ENCODE results near the gene SDK1. TPM values are rescaled to one million over a fixed set of nuclear protein-coding genes. Genes with fewer than 3 reads are reported as not detected.
A peak's percentile ranks its signal among the peaks of the same experiment; 100 is the strongest.

SDK1 gene
- total RNA-seq, 3 donors from 2014 or later (not counting 1 experiment from before 2014, with no cell fraction given), result 0.05 to 0.11 TPM; not detected in 1

DNA sequence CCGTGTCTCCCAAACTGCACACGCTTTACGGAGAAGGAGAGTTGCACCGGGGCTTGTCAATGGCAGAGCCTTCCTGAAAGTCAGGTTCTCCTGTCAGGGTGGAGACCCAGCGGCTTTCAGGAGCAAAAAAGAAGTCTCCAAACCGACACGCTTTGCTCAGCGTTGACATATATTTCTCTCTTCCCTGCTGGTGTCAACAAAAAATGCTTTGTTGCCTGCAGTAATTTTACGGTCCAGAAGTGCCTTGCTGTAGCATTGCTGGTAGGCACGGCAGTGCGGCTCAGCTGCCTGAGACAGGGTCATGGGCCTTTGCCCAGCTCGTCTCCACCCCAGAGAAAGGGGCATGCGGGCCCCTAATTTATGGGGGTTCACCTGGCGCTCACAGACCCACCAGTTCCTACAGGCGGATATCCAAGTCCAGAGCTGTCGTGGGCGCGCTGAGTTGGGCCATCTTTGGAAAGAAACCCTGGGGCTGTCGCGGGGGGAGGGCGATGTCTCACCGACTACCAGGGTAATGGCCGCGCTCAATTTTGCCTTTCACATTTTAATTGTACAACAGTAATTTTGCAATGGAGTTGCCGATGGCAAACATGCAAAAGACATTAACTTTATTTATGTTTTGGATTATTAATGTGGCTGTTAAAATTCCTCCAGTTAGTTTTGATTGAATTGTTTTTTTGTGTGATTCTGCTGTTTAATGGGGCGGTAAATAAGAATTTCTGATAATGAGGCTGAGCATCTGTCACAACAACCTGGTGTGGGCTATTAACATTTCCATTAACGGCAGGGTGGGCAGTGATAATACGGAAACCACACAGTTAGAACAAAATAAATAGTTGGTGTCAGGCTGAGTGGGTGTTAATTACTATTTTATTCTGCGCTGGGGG, 902.8 kb downstream of the SDK1 start:
- Mint-ChIP-seq H3K36me3 (no peaks in the 10 kb centered on the region), H3K4me1 (peaks cover 6 to 16% of the 10 kb centered on the region in 2 donors), H3K27me3 (ENCODE audit: low read depth in 2 of 2) (no peaks in the 10 kb centered on the region), H3K9me3 (no peaks in the 10 kb centered on the region), H3K27ac (peak overlapping the region; percentile 57 to 90), H3K4me3 (peak overlapping the region; percentile 76)
- ATAC-seq, result no peak
- no peak for DNase-seq
- Histone ChIP-seq H3K36me3 (ENCODE audit: control insufficient read depth, insufficient read depth, low read length) (no peaks in the 10 kb centered on the region), H3K27me3 (ENCODE audit: control insufficient read depth, insufficient read depth, low read length) (no peaks in the 10 kb centered on the region), H3K9me3 (ENCODE audit: control insufficient read depth, insufficient read depth, low read length) (no peaks in the 10 kb centered on the region), H3K4me1 (ENCODE audit: control insufficient read depth, insufficient read depth, low read length) (no peaks in the 10 kb centered on the region), H3K4me3 (ENCODE audit: low read length) (no peak overlapping the region), H3K27ac (ENCODE audit: low read length) (no peak overlapping the region)
- 91% methylated on average over 29 of the region's 29 CpGs for WGBS (ENCODE audit: insufficient coverage)
- TF ChIP-seq, protein P1, sequence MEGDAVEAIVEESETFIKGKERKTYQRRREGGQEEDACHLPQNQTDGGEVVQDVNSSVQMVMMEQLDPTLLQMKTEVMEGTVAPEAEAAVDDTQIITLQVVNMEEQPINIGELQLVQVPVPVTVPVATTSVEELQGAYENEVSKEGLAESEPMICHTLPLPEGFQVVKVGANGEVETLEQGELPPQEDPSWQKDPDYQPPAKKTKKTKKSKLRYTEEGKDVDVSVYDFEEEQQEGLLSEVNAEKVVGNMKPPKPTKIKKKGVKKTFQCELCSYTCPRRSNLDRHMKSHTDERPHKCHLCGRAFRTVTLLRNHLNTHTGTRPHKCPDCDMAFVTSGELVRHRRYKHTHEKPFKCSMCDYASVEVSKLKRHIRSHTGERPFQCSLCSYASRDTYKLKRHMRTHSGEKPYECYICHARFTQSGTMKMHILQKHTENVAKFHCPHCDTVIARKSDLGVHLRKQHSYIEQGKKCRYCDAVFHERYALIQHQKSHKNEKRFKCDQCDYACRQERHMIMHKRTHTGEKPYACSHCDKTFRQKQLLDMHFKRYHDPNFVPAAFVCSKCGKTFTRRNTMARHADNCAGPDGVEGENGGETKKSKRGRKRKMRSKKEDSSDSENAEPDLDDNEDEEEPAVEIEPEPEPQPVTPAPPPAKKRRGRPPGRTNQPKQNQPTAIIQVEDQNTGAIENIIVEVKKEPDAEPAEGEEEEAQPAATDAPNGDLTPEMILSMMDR (IDR thresholded peaks at IDR 0.05), result no peak
- intact Hi-C loops (cut with micrococcal nuclease), result no loop called here

DNA sequence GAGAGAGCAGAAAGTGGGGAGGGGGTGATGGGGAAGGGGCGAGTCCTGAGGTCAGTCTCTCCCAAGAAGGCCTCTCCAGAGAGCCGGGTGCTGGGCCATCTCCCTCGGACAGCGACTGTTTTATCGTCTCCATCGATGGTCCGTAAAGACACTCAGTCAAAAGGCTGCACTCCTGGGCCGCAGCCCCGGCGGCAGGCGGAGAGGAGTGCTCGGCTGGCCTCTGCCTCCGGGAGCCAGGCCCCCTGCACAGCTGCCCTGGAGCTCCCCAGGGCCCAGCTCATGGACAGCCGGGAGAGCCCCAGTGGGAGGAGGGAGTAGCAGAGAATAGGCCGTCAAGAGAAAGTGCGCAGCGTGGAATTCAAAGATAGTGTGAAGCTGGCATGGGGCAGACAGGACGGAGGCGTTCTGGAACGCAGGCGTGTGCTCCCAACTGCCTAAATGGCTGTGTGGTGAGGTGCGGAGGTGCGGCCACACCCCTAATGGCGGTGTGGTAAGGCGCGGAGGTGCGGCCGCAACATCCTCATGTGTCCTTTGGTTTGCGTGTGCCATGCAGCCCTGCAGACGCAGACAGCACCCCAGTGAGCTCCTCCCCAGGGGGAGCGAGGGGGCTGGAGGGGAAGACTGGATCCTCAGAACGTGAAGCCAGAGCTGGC, 903.6 kb downstream of the SDK1 start:
- peak in 2 of 3 donors; percentile 70 to 80 for ATAC-seq
- DNase-seq, result no peak
- H3K4me3 ChIP-seq (ENCODE audit: low read length), result no peak overlapping the region
- H3K36me3 Mint-ChIP-seq, result no peaks in the 10 kb centered on the region
- peaks cover 6 to 19% of the 10 kb centered on the region in 2 donors for H3K4me1 Mint-ChIP-seq
- no peaks in the 10 kb centered on the region for H3K9me3 Mint-ChIP-seq
- intact Hi-C loops (cut with micrococcal nuclease), result no loop called here
- H3K27me3 Mint-ChIP-seq (ENCODE audit: low read depth in 2 of 2), result no peaks in the 10 kb centered on the region
- H3K9me3 ChIP-seq (ENCODE audit: control insufficient read depth, insufficient read depth, low read length), result no peaks in the 10 kb centered on the region
- H3K27ac ChIP-seq (ENCODE audit: low read length), result no peak overlapping the region
- TF ChIP-seq, protein P1 (IDR thresholded peaks at IDR 0.05), result no peak
- peak overlapping the region; percentile 57 to 90 for H3K27ac Mint-ChIP-seq
- no peaks in the 10 kb centered on the region for H3K4me1 ChIP-seq (ENCODE audit: control insufficient read depth, insufficient read depth, low read length)
- no peaks in the 10 kb centered on the region for H3K36me3 ChIP-seq (ENCODE audit: control insufficient read depth, insufficient read depth, low read length)
- H3K4me3 Mint-ChIP-seq, result peak overlapping the region; percentile 76
- H3K27me3 ChIP-seq (ENCODE audit: control insufficient read depth, insufficient read depth, low read length), result no peaks in the 10 kb centered on the region
- WGBS (ENCODE audit: insufficient coverage), result 90% methylated on average over 32 of the region's 32 CpGs

DNA sequence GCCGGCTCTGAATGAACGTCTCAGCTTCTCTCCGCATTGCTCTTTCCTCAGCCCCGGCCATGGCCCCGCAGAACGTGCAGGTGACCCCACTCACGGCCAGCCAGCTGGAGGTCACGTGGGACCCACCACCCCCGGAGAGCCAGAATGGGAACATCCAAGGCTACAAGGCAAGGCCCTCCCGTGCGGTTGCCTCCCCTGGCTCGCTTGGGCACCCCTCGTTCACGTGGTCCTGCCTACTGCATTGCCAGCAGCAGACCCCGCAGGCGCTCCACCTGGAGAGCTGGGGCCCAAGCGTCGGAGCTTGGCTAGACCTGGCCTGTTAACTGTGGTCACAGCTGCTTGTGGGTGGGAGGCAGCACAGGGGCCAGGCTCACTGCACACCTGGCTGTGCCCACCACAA, 904.8 kb downstream of the SDK1 start:
- Histone ChIP-seq H3K4me1 (ENCODE audit: control insufficient read depth, insufficient read depth, low read length) (no peaks in the 10 kb centered on the region), H3K36me3 (ENCODE audit: control insufficient read depth, insufficient read depth, low read length) (no peaks in the 10 kb centered on the region), H3K4me3 (ENCODE audit: low read length) (no peak overlapping the region), H3K27me3 (ENCODE audit: control insufficient read depth, insufficient read depth, low read length) (no peaks in the 10 kb centered on the region), H3K9me3 (ENCODE audit: control insufficient read depth, insufficient read depth, low read length) (no peaks in the 10 kb centered on the region), H3K27ac (ENCODE audit: low read length) (no peak overlapping the region)
- ATAC-seq (no peak), DNase-seq (no peak)
- Mint-ChIP-seq H3K9me3 (no peaks in the 10 kb centered on the region), H3K4me3 (no peak overlapping the region), H3K27ac (no peak overlapping the region), H3K36me3 (no peaks in the 10 kb centered on the region), H3K4me1 (peaks cover 6 to 21% of the 10 kb centered on the region in 2 donors), H3K27me3 (ENCODE audit: low read depth in 2 of 2) (no peaks in the 10 kb centered on the region)
- WGBS (ENCODE audit: insufficient coverage), result 90% methylated on average over 18 of the region's 18 CpGs
- intact Hi-C loops (cut with micrococcal nuclease), result no loop called here
- TF ChIP-seq, protein P1 (IDR thresholded peaks at IDR 0.05), result no peak
